NCI-H748 (cell line): Measurements from ENCODE around the gene JAM3.
"Not testable (repeated sequence)": the region's sequence is repeated elsewhere in the genome, so short reads cannot be mapped to it uniquely, and the experiment has no call there.

Experiments
- DNase-seq: peaks from one replicate; lab custom pipeline; 2025; ENCODE audit not compliant: unreplicated experiment; lab: John Stamatoyannopoulos, UW

Gene JAM3

GRCh38 chr11:134098566-134099184 is 29.8 kb downstream of the JAM3 start:
- DNase-seq = peak; percentile 14

GRCh38 chr11:134100171-134100570 is 31.3 kb downstream of the JAM3 start:
- no peak for DNase-seq

- no peak for DNase-seq
These were observed 32.4 kb downstream of the JAM3 start for GRCh38 chr11:134101282-134101681.

GRCh38 chr11:134110252-134110815 is 41.5 kb downstream of the JAM3 start:
- DNase-seq = no peak

GRCh38 chr11:134113787-134114186 is 44.9 kb downstream of the JAM3 start:
- not testable (repeated sequence) for DNase-seq

GRCh38 chr11:134116210-134116609 is 47.3 kb downstream of the JAM3 start:
- DNase-seq = no peak

- no peak for DNase-seq
These were observed 49.1 kb downstream of the JAM3 start for GRCh38 chr11:134118006-134118405.

GRCh38 chr11:134119094-134119493 is 50.2 kb downstream of the JAM3 start:
- no peak for DNase-seq

- DNase-seq = no peak
These were observed 51.4 kb downstream of the JAM3 start for GRCh38 chr11:134120143-134120850.

GRCh38 chr11:134120921-134121526 is 52.2 kb downstream of the JAM3 start:
- no peak for DNase-seq

- DNase-seq = no peak
These were observed 56.0 kb downstream of the JAM3 start for GRCh38 chr11:134124660-134125451.

GRCh38 chr11:134125507-134125906 is 56.6 kb downstream of the JAM3 start:
- no peak for DNase-seq

GRCh38 chr11:134126217-134126822 is 57.4 kb downstream of the JAM3 start:
- no peak for DNase-seq

- no peak for DNase-seq
These were observed 62.9 kb downstream of the JAM3 start for GRCh38 chr11:134131628-134132244.

- DNase-seq = peak; percentile 3
These were observed 63.9 kb downstream of the JAM3 start for GRCh38 chr11:134132808-134133207.

- DNase-seq = no peak
These were observed 65.3 kb downstream of the JAM3 start for GRCh38 chr11:134134167-134134566.

GRCh38 chr11:134138376-134138775 is 69.5 kb downstream of the JAM3 start:
- no peak for DNase-seq

GRCh38 chr11:134139303-134139872 is 70.5 kb downstream of the JAM3 start:
- no peak for DNase-seq

GRCh38 chr11:134139873-134140331 is 71.0 kb downstream of the JAM3 start:
- peak; percentile 62 for DNase-seq

GRCh38 chr11:134140961-134141490 is 72.2 kb downstream of the JAM3 start:
- DNase-seq = no peak
